Measurements from ENCODE around the gene INTS6L.

The INTS6L gene

GRCh38 chrX:135520553-135521404 is at the start of gene INTS6L:
Gene INTS6L, plus strand, starts transcription at chrX:135520660. Its CDS starts 333 bp downstream, at chrX:135520993.
- DNase-seq: peak; percentile 82 to 87 (median 84)

- DNase-seq: no peak
Observed at GRCh38 chrX:135476378-135476777, 44.1 kb upstream of the INTS6L start.

GRCh38 chrX:135477576-135477975 is 42.9 kb upstream of the INTS6L start:
- DNase-seq: peak; percentile 29 to 49 (median 46)

GRCh38 chrX:135480076-135480475 is 40.4 kb upstream of the INTS6L start:
- no peak for DNase-seq

GRCh38 chrX:135481696-135482179 is 38.7 kb upstream of the INTS6L start:
- DNase-seq: no peak

GRCh38 chrX:135484641-135485289 is 35.7 kb upstream of the INTS6L start:
- DNase-seq: peak; percentile 32 to 58 (median 56)

- DNase-seq: no peak
Observed at GRCh38 chrX:135489542-135489941, 30.9 kb upstream of the INTS6L start.

GRCh38 chrX:135490979-135491514 is 29.4 kb upstream of the INTS6L start:
- no peak for DNase-seq

- DNase-seq: no peak
Observed at GRCh38 chrX:135494453-135494852, 26.0 kb upstream of the INTS6L start.

- no peak for DNase-seq
Observed at GRCh38 chrX:135497736-135498135, 22.7 kb upstream of the INTS6L start.

- DNase-seq: no peak
Observed at GRCh38 chrX:135498236-135498635, 22.2 kb upstream of the INTS6L start.

GRCh38 chrX:135505351-135505750 is 15.1 kb upstream of the INTS6L start:
- no peak for DNase-seq

GRCh38 chrX:135509885-135510284 is 10.6 kb upstream of the INTS6L start:
- DNase-seq: no peak

- DNase-seq: peak; percentile 36 to 51 (median 43)
Observed at GRCh38 chrX:135512508-135513129, 7.8 kb upstream of the INTS6L start.

GRCh38 chrX:135513130-135513515 is 7.3 kb upstream of the INTS6L start:
- DNase-seq: peak in 2 of 3 donors; percentile 19 to 35

- peak; percentile 56 to 62 (median 58) for DNase-seq
Observed at GRCh38 chrX:135516376-135516775, 4.1 kb upstream of the INTS6L start.

GRCh38 chrX:135518161-135518560 is 2.3 kb upstream of the INTS6L start:
- no peak for DNase-seq

- no peak for DNase-seq
Observed at GRCh38 chrX:135520022-135520552, 373 bp upstream of the INTS6L start.

GRCh38 chrX:135521405-135522131 is 1.1 kb downstream of the INTS6L start:
- DNase-seq: peak; percentile 81 to 92 (median 85)

- no peak for DNase-seq
Observed at GRCh38 chrX:135522132-135522530, 1.7 kb downstream of the INTS6L start.

GRCh38 chrX:135522878-135523693 is 2.6 kb downstream of the INTS6L start:
- DNase-seq: no peak

Measured in suppressor macrophage treated with lipopolysaccharide for 1 hour (primary cell).